Erythroblast (primary cell): ENCODE data around the gene ZFYVE28.

Source experiments
- GATA1 ChIP-seq: IDR thresholded peaks from 2 replicates; pipeline ENCODE4 v1.6.1; 2011; ENCODE audit warnings: low read depth, mild to moderate bottlenecking, control low read depth, low read length, moderate library complexity
- POLR2A ChIP-seq: IDR thresholded peaks from 2 replicates; pipeline ENCODE4 v1.6.1; 2011; ENCODE audit warnings: mild to moderate bottlenecking, low read length

DNA sequence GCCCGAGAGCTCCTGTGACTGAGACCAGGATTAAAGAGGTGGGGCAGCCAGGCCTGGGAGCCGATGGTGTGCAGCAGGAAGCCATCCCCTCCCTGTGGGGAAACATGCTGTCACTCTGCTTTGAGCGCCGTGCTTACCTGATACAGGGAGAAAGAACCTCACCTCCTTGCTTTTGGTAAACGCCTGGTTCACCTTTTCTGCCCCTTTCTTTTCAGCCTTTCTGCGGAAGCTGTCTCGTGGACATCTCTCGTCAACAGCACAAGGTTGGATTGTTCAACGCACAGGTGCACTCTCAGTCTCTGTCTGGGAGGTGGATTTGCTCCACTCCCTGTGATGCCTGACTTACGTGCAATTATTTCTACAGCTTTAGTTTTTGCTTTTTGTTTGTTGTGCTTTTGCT is 12.0 kb downstream of the ZFYVE28 start:
- no peak for TF ChIP-seq POLR2A
- no peak for TF ChIP-seq GATA1
